Activated CD4-positive, alpha-beta T cell treated with anti-CD3 and anti-CD28 coated beads, Interleukin-10, Interleukin-2, amounts not matched to agents 100 ng/mL and 50 ng/mL, durations not matched to agents 16 hours and 8 hours (primary cell): ENCODE results near the gene PTGER4.
A peak's percentile ranks its signal among the peaks of the same experiment; 100 is the strongest.

Experiments used
- DNase-seq: peaks from one replicate; pipeline ENCODE4 v3.0.0-alpha.2; 2020

The PTGER4 gene

GRCh38 chr5:40672425-40672824 lies 7.3 kb upstream of the PTGER4 start:
- no peak for DNase-seq

GRCh38 chr5:40674661-40675235 lies 5.0 kb upstream of the PTGER4 start:
- DNase-seq: no peak

GRCh38 chr5:40675396-40676133 lies 4.2 kb upstream of the PTGER4 start:
- peak; percentile 92 for DNase-seq

GRCh38 chr5:40676613-40677343 lies 2.9 kb upstream of the PTGER4 start:
- no peak for DNase-seq

- DNase-seq: no peak
Measured at GRCh38 chr5:40677456-40677855, 2.3 kb upstream of the PTGER4 start.

- DNase-seq: peak; percentile 86
Measured at GRCh38 chr5:40678026-40678425, 1.7 kb upstream of the PTGER4 start.

- no peak for DNase-seq
Measured at GRCh38 chr5:40678460-40679147, 1.1 kb upstream of the PTGER4 start.

- DNase-seq: peak; percentile 98
Measured at GRCh38 chr5:40679148-40679912, 385 bp upstream of the PTGER4 start.

GRCh38 chr5:40680741-40681362 lies 1.1 kb downstream of the PTGER4 start:
- peak; percentile 70 for DNase-seq

- DNase-seq: peak; percentile 64
Measured at GRCh38 chr5:40681363-40682153, 1.8 kb downstream of the PTGER4 start.

- DNase-seq: peak; percentile 56
Measured at GRCh38 chr5:40682154-40683017, 2.7 kb downstream of the PTGER4 start.

- DNase-seq: no peak
Measured at GRCh38 chr5:40683305-40683704, 3.6 kb downstream of the PTGER4 start.

GRCh38 chr5:40685193-40685592 lies 5.5 kb downstream of the PTGER4 start:
- DNase-seq: peak; percentile 60

- no peak for DNase-seq
Measured at GRCh38 chr5:40685976-40686486, 6.3 kb downstream of the PTGER4 start.

GRCh38 chr5:40687321-40687720 lies 7.6 kb downstream of the PTGER4 start:
- peak; percentile 64 for DNase-seq

- DNase-seq: peak; percentile 90
Measured at GRCh38 chr5:40688127-40688761, 8.5 kb downstream of the PTGER4 start.

GRCh38 chr5:40688996-40689395 lies 9.3 kb downstream of the PTGER4 start:
- no peak for DNase-seq

GRCh38 chr5:40689438-40689837 lies 9.7 kb downstream of the PTGER4 start:
- DNase-seq: peak; percentile 90

- no peak for DNase-seq
Measured at GRCh38 chr5:40690267-40690666, 10.6 kb downstream of the PTGER4 start.

- DNase-seq: no peak
Measured at GRCh38 chr5:40691894-40692293, 12.2 kb downstream of the PTGER4 start.
